ENCODE data around the gene SRMS. TPM values are rescaled to one million over a fixed set of nuclear protein-coding genes. Genes with fewer than 3 reads are reported as not detected.

The SRMS gene
- total and polyA plus RNA-seq, 2 of the 13 experiments (the other 11 are each of a cell fraction or from before 2014, with no cell fraction given), result not detected

DNA sequence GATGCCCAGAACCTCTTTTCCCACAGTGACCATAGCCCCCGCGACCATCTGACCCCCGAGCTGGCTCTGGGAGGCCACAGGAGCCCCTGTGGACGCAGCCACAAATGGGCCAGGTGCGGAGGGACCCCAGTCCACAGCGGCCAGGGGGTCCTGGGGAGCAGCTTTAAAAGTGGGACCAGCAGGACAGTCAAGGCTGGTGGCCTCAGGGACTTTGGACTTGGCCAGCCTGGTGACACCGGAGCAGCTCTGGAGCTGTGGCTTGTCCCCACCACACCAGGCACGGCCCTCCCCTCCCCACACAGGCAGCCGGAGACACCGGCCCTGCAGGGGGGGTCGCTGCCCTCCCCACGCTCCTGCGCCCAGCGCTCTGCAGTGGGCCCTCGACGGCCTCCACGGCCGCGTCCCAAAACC, 9.9 kb upstream of the SRMS start (continued):
- TF ChIP-seq, protein P1, sequence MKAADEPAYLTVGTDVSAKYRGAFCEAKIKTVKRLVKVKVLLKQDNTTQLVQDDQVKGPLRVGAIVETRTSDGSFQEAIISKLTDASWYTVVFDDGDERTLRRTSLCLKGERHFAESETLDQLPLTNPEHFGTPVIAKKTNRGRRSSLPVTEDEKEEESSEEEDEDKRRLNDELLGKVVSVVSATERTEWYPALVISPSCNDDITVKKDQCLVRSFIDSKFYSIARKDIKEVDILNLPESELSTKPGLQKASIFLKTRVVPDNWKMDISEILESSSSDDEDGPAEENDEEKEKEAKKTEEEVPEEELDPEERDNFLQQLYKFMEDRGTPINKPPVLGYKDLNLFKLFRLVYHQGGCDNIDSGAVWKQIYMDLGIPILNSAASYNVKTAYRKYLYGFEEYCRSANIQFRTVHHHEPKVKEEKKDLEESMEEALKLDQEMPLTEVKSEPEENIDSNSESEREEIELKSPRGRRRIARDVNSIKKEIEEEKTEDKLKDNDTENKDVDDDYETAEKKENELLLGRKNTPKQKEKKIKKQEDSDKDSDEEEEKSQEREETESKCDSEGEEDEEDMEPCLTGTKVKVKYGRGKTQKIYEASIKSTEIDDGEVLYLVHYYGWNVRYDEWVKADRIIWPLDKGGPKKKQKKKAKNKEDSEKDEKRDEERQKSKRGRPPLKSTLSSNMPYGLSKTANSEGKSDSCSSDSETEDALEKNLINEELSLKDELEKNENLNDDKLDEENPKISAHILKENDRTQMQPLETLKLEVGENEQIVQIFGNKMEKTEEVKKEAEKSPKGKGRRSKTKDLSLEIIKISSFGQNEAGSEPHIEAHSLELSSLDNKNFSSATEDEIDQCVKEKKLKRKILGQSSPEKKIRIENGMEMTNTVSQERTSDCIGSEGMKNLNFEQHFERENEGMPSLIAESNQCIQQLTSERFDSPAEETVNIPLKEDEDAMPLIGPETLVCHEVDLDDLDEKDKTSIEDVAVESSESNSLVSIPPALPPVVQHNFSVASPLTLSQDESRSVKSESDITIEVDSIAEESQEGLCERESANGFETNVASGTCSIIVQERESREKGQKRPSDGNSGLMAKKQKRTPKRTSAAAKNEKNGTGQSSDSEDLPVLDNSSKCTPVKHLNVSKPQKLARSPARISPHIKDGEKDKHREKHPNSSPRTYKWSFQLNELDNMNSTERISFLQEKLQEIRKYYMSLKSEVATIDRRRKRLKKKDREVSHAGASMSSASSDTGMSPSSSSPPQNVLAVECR (CRISPR knock-in tag; IDR thresholded peaks at IDR 0.05; ENCODE audit: borderline replicate concordance), result no peak; the same call in 1 of the 2 replicates
- TF ChIP-seq ZNF350 (CRISPR knock-in tag; IDR thresholded peaks at IDR 0.05; ENCODE audit: borderline replicate concordance, low read depth), result no peak
- peak; percentile 36 for TF ChIP-seq AGO2 (optimal IDR thresholded peaks at IDR 0.05; ENCODE audit: low read depth, low read length)
- no peak for TF ChIP-seq ZNF891 (CRISPR knock-in tag; IDR thresholded peaks at IDR 0.05)
- TF ChIP-seq HNRNPK (IDR thresholded peaks at IDR 0.05; ENCODE audit: low read depth, low read length, poor library complexity, severe bottlenecking), result no peak
- TF ChIP-seq, protein P2, sequence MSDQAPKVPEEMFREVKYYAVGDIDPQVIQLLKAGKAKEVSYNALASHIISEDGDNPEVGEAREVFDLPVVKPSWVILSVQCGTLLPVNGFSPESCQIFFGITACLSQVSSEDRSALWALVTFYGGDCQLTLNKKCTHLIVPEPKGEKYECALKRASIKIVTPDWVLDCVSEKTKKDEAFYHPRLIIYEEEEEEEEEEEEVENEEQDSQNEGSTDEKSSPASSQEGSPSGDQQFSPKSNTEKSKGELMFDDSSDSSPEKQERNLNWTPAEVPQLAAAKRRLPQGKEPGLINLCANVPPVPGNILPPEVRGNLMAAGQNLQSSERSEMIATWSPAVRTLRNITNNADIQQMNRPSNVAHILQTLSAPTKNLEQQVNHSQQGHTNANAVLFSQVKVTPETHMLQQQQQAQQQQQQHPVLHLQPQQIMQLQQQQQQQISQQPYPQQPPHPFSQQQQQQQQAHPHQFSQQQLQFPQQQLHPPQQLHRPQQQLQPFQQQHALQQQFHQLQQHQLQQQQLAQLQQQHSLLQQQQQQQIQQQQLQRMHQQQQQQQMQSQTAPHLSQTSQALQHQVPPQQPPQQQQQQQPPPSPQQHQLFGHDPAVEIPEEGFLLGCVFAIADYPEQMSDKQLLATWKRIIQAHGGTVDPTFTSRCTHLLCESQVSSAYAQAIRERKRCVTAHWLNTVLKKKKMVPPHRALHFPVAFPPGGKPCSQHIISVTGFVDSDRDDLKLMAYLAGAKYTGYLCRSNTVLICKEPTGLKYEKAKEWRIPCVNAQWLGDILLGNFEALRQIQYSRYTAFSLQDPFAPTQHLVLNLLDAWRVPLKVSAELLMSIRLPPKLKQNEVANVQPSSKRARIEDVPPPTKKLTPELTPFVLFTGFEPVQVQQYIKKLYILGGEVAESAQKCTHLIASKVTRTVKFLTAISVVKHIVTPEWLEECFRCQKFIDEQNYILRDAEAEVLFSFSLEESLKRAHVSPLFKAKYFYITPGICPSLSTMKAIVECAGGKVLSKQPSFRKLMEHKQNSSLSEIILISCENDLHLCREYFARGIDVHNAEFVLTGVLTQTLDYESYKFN (CRISPR knock-in tag; conservative IDR thresholded peaks at IDR 0.05), result peak; percentile 70; the same call in 1 of the 2 replicates
- peak; percentile 63 for TF ChIP-seq SRSF1 (optimal IDR thresholded peaks at IDR 0.05; ENCODE audit: low read depth, low read length)
- peak; percentile 91; the same call in 1 of the 2 replicates for TF ChIP-seq ZNF746 (CRISPR knock-in tag; IDR thresholded peaks at IDR 0.05)
- peak; percentile 67; the same call in 1 of the 2 replicates for TF ChIP-seq MTA1 (CRISPR knock-in tag; IDR thresholded peaks at IDR 0.05; ENCODE audit: borderline replicate concordance)
- TF ChIP-seq SMARCC2 (IDR thresholded peaks at IDR 0.05), result no peak
- TF ChIP-seq, protein P3, sequence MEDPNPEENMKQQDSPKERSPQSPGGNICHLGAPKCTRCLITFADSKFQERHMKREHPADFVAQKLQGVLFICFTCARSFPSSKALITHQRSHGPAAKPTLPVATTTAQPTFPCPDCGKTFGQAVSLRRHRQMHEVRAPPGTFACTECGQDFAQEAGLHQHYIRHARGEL (CRISPR knock-in tag; IDR thresholded peaks at IDR 0.05), result no peak
- TF ChIP-seq, protein P4, sequence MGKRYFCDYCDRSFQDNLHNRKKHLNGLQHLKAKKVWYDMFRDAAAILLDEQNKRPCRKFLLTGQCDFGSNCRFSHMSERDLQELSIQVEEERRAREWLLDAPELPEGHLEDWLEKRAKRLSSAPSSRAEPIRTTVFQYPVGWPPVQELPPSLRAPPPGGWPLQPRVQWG (CRISPR knock-in tag; IDR thresholded peaks at IDR 0.05; ENCODE audit: borderline replicate concordance, low read depth), result no peak
- no peak for TF ChIP-seq NCOA1 (CRISPR knock-in tag; IDR thresholded peaks at IDR 0.05)
- TF ChIP-seq ZC3H4 (CRISPR knock-in tag; IDR thresholded peaks at IDR 0.05; ENCODE audit: borderline replicate concordance), result no peak
- no peak for TF ChIP-seq ATF7-NPFF (CRISPR knock-in tag; IDR thresholded peaks at IDR 0.05; ENCODE audit: low read depth)
- TF ChIP-seq ZNF563 (CRISPR knock-in tag; IDR thresholded peaks at IDR 0.05), result peak; percentile 55; the same call in 1 of the 2 replicates
- no peak for TF ChIP-seq MIER3 (CRISPR knock-in tag; IDR thresholded peaks at IDR 0.05; ENCODE audit: borderline replicate concordance)
- no peak for TF ChIP-seq BRCA1 (CRISPR knock-in tag; IDR thresholded peaks at IDR 0.05)
- TF ChIP-seq, protein P5, sequence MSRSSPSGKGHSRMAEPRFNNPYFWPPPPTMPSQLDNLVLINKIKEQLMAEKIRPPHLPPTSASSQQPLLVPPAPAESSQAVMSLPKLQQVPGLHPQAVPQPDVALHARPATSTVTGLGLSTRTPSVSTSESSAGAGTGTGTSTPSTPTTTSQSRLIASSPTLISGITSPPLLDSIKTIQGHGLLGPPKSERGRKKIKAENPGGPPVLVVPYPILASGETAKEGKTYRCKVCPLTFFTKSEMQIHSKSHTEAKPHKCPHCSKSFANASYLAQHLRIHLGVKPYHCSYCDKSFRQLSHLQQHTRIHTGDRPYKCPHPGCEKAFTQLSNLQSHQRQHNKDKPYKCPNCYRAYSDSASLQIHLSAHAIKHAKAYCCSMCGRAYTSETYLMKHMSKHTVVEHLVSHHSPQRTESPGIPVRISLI (CRISPR knock-in tag; IDR thresholded peaks at IDR 0.05; ENCODE audit: borderline replicate concordance), result no peak
